Ascending aorta (tissue), 2 donors: Measurements from ENCODE around the gene CD209. TPM values are rescaled to one million over a fixed set of nuclear protein-coding genes. Genes with fewer than 3 reads are reported as not detected.

Experiments used
- DNase-seq, 2 donors: peaks; one replicate each; pipeline ENCODE4 v3.0.0-alpha.2; 2019; ENCODE audit warnings: low spot score in 2 of 2
- H3K27ac ChIP-seq, 2 donors: fragments of 200-600 bp; sonication (generic); one replicate each; pipeline ENCODE4 v1.5.1; 2016 to 2017; ENCODE audit warnings: mild to moderate bottlenecking in 1 of 2
- H3K27me3 ChIP-seq: fragments of 200-600 bp; sonication (generic); one replicate; pipeline ENCODE4 v1.5.1; 2017
- H3K36me3 ChIP-seq, 2 donors: fragments of 200-600 bp; sonication (generic); one replicate each; pipeline ENCODE4 v1.5.1; 2016
- H3K4me1 ChIP-seq, 2 donors: fragments of 200-600 bp; sonication (generic); one replicate each; pipeline ENCODE4 v1.5.1; 2016 to 2017; ENCODE audit warnings: mild to moderate bottlenecking in 1 of 2
- H3K4me3 ChIP-seq, 2 donors: fragments of 200-600 bp; sonication (generic); one replicate each; pipeline ENCODE4 v1.5.1; 2016 to 2017; ENCODE audit warnings: mild to moderate bottlenecking in 1 of 2
- H3K9me3 ChIP-seq, 2 donors: fragments of 200-600 bp; sonication (generic); one replicate each; pipeline ENCODE4 v1.5.1; 2016
- CTCF ChIP-seq, 3 experiments: fragments of 200-600 bp in 2 of 3; fragments of 450-650 bp in 1 of 3; sonication (generic) in 2 of 3; IDR thresholded peaks; one replicate each; pipeline ENCODE4 v1.5.1; 2016 to 2019; ENCODE audit warnings: antibody characterized with exemption in 3 of 3, mild to moderate bottlenecking in 1 of 3, moderate library complexity in 1 of 3
- intact Hi-C: fragments of 100-400 bp; cut with DNase I; formaldehyde crosslinking; loops from one replicate; pipeline ENCODE4 v1.15.1; 2023
- total RNA-seq: library from RNA; depleted of rRNA; stranded (reverse); fragments of >200 nt; gene quantifications from one replicate; pipeline ENCODE4 v1.1.0, GENCODE V29; 2016

The CD209 gene
- total RNA-seq, 1 donor from 2014 or later = 12.6 TPM

- TF ChIP-seq CTCF (IDR thresholded peaks at IDR 0.05) = no peak
- Histone ChIP-seq H3K36me3 (no peaks in the 10 kb centered on the region), H3K4me3 (no peak overlapping the region), H3K27ac (no peak overlapping the region), H3K4me1 (no peaks in the 10 kb centered on the region), H3K9me3 (no peaks in the 10 kb centered on the region), H3K27me3 (no peaks in the 10 kb centered on the region)
- intact Hi-C loops = no loop called here
- DNase-seq = no peak
Observed at GRCh38 chr19:7703332-7703731, 44.0 kb downstream of the CD209 start.

- no peaks in the 10 kb centered on the region for H3K9me3 ChIP-seq
- no peaks in the 10 kb centered on the region for H3K36me3 ChIP-seq
- H3K4me1 ChIP-seq = no peaks in the 10 kb centered on the region
- intact Hi-C loops = no loop called here
- H3K4me3 ChIP-seq = no peak within 1 kb of the TSS
- no peak for DNase-seq
- no peak for TF ChIP-seq CTCF (IDR thresholded peaks at IDR 0.05)
- H3K27ac ChIP-seq = no peak within 1 kb of the TSS
- no peaks in the 10 kb centered on the region for H3K27me3 ChIP-seq
Observed at GRCh38 chr19:7701654-7702457, 45.5 kb downstream of the CD209 start, which contains the start of gene FCER2. Gene FCER2 (minus strand): TSS chr19:7702131. CDS start chr19:7699760, 2,371 bp downstream.

- TF ChIP-seq CTCF (IDR thresholded peaks at IDR 0.05) = no peak
- Histone ChIP-seq H3K27ac (no peak overlapping the region), H3K9me3 (no peaks in the 10 kb centered on the region), H3K4me3 (no peak overlapping the region), H3K27me3 (no peaks in the 10 kb centered on the region), H3K4me1 (no peaks in the 10 kb centered on the region), H3K36me3 (no peaks in the 10 kb centered on the region)
- intact Hi-C loops = no loop called here
- no peak for DNase-seq
Observed at GRCh38 chr19:7701049-7701653, 46.2 kb downstream of the CD209 start.

GRCh38 chr19:7699417-7700401, 47.6 kb downstream of the CD209 start:
- intact Hi-C loops = no loop called here
- Histone ChIP-seq H3K27me3 (no peaks in the 10 kb centered on the region), H3K4me1 (no peaks in the 10 kb centered on the region), H3K9me3 (no peaks in the 10 kb centered on the region), H3K27ac (no peak overlapping the region), H3K4me3 (no peak overlapping the region), H3K36me3 (no peaks in the 10 kb centered on the region)
- no peak for DNase-seq
- no peak for TF ChIP-seq CTCF (IDR thresholded peaks at IDR 0.05)

GRCh38 chr19:7699003-7699402, 48.3 kb downstream of the CD209 start:
- no peaks in the 10 kb centered on the region for H3K9me3 ChIP-seq
- no peaks in the 10 kb centered on the region for H3K36me3 ChIP-seq
- H3K27me3 ChIP-seq = no peaks in the 10 kb centered on the region
- intact Hi-C loops = no loop called here
- no peak for TF ChIP-seq CTCF (IDR thresholded peaks at IDR 0.05)
- H3K4me3 ChIP-seq = no peak overlapping the region
- H3K4me1 ChIP-seq = no peaks in the 10 kb centered on the region
- DNase-seq = no peak
- no peak overlapping the region for H3K27ac ChIP-seq
